GM12878 (cell line): ENCODE data around the gene SEMA4D. TPM values are rescaled to one million over a fixed set of nuclear protein-coding genes. Genes with fewer than 3 reads are reported as not detected.

Experiments used
- BHLHE40 ChIP-seq, 2 experiments: fragments of 450-650 bp in 1 of 2; IDR thresholded peaks; 2 replicates each; pipeline ENCODE4 v1.6.1; 2011 to 2017; ENCODE audit warnings: low read depth in 2 of 2, borderline replicate concordance in 1 of 2, improper control_type of control experiment in 1 of 2, low read length in 1 of 2, mild to moderate bottlenecking in 1 of 2
- CEBPB ChIP-seq, 2 experiments: fragments of 150-350 bp in 1 of 2; IDR thresholded peaks; 2 replicates each; pipeline ENCODE4 v1.6.1; 2012 to 2014; ENCODE audit warnings: low read depth in 2 of 2, low read length in 2 of 2, borderline replicate concordance in 1 of 2, inconsistent platforms in 1 of 2
- E4F1 ChIP-seq: fragments of 450-650 bp; IDR thresholded peaks from 2 replicates; pipeline ENCODE4 v1.6.1; 2018; ENCODE audit warnings: borderline replicate concordance, mild to moderate bottlenecking; ENCODE audit not compliant: partially characterized antibody
- ELK1 ChIP-seq: IDR thresholded peaks from 2 replicates; pipeline ENCODE4 v1.6.1; 2012; ENCODE audit warnings: low read depth, low read length, improper control_type of control experiment
- HDAC2 ChIP-seq: fragments of 200-600 bp; sonication (generic); IDR thresholded peaks from 2 replicates; pipeline ENCODE4 v1.6.1; 2017
- MTA2 ChIP-seq: fragments of 450-650 bp; IDR thresholded peaks from 2 replicates; pipeline ENCODE4 v1.6.1; 2016; ENCODE audit warnings: low read depth, mild to moderate bottlenecking, moderate library complexity
- RBBP5 ChIP-seq: fragments of 200-600 bp; sonication (generic); conservative IDR thresholded peaks from 2 replicates; pipeline ENCODE4 v1.6.1; 2016
- RELB ChIP-seq: fragments of 450-650 bp; IDR thresholded peaks from 2 replicates; pipeline ENCODE4 v1.6.1; 2017; ENCODE audit warnings: low read depth, mild to moderate bottlenecking, moderate library complexity
- RFX5 ChIP-seq: IDR thresholded peaks from 2 replicates; pipeline ENCODE4 v1.6.1; 2011; ENCODE audit warnings: low read depth, low read length, improper control_type of control experiment
- TBL1XR1 ChIP-seq: IDR thresholded peaks from 2 replicates; pipeline ENCODE4 v1.6.1; 2012; ENCODE audit warnings: low read depth, low read length, improper control_type of control experiment
- ZNF687 ChIP-seq: fragments of 450-650 bp; IDR thresholded peaks from 2 replicates; pipeline ENCODE4 v1.6.1; 2017; ENCODE audit warnings: mild to moderate bottlenecking, moderate library complexity
- polyA plus RNA-seq, 11 experiments: library from polyadenylated mRNA; depleted of rRNA in 4 of 11; unstranded in 6 of 11; stranded (reverse) in 5 of 11; fragments of >200 nt; fragmentation: Nextera tagmentation in 4 of 11; fragmentation: Illumina TruSeq in 1 of 11; extraction: Ambion mirVana in 4 of 11; extraction: Trizol in 1 of 11; gene quantifications; 1 replicate in 1 of 11; 2 replicates in 10 of 11; pipeline versions ENCODE4 v1.2.1 to v1.2.3, GENCODE V29; 2011 to 2016; ENCODE audit warnings: inconsistent platforms in 2 of 11, missing spikeins in 2 of 11, low read depth in 1 of 11
- total RNA-seq, 4 experiments: library from RNA; depleted of rRNA in 3 of 4; stranded (reverse); fragments of >200 nt in 3 of 4; fragmentation: Illumina TruSeq in 1 of 4; extraction: Trizol in 1 of 4; gene quantifications; 2 replicates each; pipeline versions ENCODE4 v1.2.1 to v1.2.3, GENCODE V29; 2013 to 2021

The SEMA4D gene
- total and polyA plus RNA-seq, 10 of the 15 experiments (the other 5 are each of a cell fraction or from before 2014, with no cell fraction given), result 15.1 to 136 (median 39.6) TPM

- no peak for TF ChIP-seq RELB
- no peak for TF ChIP-seq MTA2
- TF ChIP-seq ZNF687, result no peak
- TF ChIP-seq ELK1, result no peak
- TF ChIP-seq BHLHE40 (IDR thresholded peaks at IDR 0.05; ENCODE audit: borderline replicate concordance in 1 of 2, low read depth in 2 of 2, low read length in 1 of 2), result no peak
- TF ChIP-seq RBBP5, result no peak
- no peak for TF ChIP-seq TBL1XR1
- TF ChIP-seq CEBPB (IDR thresholded peaks at IDR 0.05; ENCODE audit: borderline replicate concordance in 1 of 2, low read depth in 2 of 2, low read length in 2 of 2), result no peak
- no peak for TF ChIP-seq HDAC2
- no peak for TF ChIP-seq E4F1
- no peak for TF ChIP-seq RFX5
- TF ChIP-seq, all 136 proteins: peak for 0
Measured at GRCh38 chr9:89432986-89433530, 64.9 kb downstream of the SEMA4D start (continued).
